ENCODE data around the gene MB.
"Not testable (repeated sequence)": the region's sequence is repeated elsewhere in the genome, so short reads cannot be mapped to it uniquely, and the experiment has no call there.

Gene MB

GRCh38 chr22:35638001-35638400 is 20.9 kb upstream of the MB start:
- in situ Hi-C loops (cut with MboI; ENCODE audit: low sequenced_read_pairs): no loop called here

DNA sequence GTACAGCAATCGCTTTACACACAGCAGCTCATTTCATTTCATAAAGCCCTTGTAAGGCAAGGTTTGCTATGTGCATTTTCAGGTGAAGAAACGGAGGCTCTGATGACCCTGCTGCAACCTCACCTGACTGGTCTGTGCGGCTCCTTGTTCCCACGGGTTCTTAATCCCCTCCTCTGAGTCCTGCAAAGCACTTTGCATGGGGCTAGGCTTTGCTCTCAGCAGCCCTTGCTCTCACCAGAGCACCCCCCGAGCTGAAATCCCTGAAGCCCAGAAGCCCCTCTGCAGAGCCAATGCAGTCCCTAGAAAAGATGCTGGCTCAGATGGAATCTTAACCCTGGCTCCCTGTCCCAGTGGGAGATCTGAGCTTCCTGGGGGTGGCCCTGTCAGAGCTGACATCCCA is 20.1 kb upstream of the MB start:
- in situ Hi-C loops (cut with MboI; ENCODE audit: low sequenced_read_pairs): no loop called here

DNA sequence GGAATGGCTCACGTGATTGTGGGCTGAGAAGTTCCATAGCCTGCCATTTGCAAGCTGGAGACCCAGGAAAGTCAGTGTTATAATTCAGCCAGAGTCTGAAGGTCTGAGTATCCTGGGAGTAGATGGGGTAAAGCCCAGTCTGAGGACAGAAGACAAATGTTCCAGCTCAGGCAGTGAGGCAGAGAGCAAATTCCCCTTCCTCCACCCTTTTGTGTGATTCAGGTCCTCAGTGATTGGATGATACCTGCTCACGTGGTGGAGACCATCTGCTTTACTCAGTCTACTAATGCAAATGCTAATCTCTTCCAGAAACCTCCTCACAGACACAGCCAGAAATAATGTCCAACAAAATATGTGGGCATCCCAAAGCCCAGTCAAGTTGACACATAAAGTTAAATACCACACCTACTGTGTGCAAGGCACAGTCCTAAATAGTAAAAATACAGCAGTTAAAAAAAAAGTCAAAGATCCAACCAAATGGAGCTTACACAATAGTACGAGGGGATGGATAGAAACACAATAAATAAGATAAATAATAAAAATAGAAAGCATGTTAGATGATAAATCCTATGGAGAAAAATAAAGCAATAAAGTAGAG is 17.9 kb upstream of the MB start:
- in situ Hi-C loops (cut with MboI; ENCODE audit: low sequenced_read_pairs): no loop called here

- in situ Hi-C loops (cut with MboI; ENCODE audit: low sequenced_read_pairs): no loop called here
Observed at GRCh38 chr22:35634015-35634414, 16.9 kb upstream of the MB start.

DNA sequence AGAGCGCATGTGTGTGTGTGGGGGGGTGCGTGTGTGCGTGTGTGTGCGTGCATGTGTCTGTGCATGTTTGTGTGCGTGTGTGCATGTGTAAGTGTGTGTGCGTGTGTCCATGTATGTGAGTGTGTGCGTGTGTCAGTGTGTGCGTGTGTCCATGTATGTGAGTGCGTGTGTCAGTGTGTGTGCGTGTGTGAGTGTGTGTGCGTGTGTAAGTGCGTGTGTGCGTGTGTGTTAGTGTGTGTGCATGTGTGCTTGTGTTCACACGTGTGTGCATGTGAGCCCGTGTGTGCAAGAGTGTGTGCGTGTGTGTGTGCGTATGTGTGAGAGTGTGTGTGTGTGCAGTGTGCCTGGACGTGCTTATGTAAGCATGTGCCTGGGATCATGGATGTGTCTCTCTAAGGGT is 16.4 kb upstream of the MB start:
- in situ Hi-C loops (cut with MboI; ENCODE audit: low sequenced_read_pairs): no loop called here

DNA sequence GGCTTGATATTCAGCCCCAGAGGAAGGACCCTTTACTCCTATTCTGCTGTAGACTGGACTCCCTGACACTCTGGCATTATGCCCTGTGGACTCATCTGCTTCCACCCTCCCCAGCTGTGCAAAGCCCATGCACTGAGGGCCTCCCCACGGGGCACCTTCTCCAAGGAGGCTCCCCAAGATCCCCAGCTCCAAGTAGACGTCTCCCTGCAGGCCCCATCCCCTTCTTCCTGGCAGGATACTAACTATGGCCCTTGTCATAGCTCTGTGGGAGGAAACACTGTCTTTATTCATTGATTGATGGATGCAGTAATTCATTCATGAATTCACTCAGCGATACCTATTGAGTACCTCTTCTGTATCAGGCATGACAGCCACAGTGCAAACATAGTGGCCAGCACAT is 15.8 kb upstream of the MB start:
- in situ Hi-C loops (cut with MboI; ENCODE audit: low sequenced_read_pairs): no loop called here

- in situ Hi-C loops (cut with MboI; ENCODE audit: low sequenced_read_pairs): no loop called here
Observed at GRCh38 chr22:35631597-35631996, 14.5 kb upstream of the MB start.

DNA sequence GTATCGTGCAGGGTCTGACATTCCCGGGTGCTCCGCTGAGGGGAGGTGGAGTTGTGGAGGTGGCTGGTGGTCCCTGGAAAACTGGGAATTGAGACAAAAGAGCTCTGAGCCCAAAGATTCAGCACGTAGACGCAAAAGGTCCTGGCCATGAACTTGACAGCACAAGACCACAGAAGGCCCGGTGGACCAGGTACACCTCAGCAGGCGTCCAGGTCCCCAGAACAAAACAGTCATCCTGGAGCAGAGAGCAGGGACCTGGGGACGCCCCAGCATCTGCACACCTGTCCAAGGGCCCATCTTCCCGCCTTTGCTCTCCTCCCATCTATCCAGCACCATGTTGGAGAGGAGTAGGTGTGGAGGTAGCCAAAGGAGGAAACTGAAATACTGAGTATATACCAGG is 13.8 kb upstream of the MB start:
- in situ Hi-C loops (cut with MboI; ENCODE audit: low sequenced_read_pairs): no loop called here

- in situ Hi-C loops (cut with MboI; ENCODE audit: low sequenced_read_pairs): no loop called here
Observed at GRCh38 chr22:35630387-35630793, 13.3 kb upstream of the MB start.

DNA sequence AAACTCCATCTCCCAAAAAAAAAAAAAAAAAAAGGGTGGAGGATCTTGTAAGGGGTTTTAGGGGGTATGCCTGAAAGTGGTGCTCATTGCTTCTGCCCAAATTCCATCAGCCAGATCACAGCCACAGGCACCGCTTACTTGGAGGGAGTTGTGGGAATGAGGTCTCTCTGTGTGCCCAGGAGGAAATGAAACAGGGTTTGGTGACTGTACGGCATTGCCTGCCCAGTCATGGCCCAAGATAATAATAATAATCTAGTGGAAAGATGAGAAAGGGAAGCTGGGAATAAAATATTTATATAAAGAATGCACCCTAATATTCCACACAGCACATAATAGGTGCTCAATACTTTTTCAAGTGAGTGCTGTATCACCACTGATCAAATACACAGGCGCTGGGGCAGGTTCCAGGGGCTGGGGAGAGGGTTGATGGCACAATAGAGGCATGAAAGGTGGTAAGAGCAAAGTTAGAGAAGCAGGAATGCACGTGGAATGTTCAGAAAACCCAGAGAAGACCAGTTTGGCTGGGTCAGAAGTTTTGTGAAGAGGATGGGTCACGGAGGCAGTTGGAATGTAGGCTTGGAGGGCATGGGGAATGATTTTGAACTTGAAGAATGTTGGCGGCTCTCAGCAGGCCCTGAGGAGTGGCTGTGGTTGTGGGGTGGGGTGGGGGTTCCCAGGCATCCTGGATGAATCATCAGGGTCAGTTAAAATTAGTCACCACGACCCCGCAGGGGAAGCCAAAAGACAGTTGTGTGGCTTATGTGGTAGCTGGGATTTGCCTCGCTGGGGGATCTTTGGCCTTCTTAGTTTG is 12.5 kb upstream of the MB start:
- in situ Hi-C loops (cut with MboI; ENCODE audit: low sequenced_read_pairs): no loop called here

DNA sequence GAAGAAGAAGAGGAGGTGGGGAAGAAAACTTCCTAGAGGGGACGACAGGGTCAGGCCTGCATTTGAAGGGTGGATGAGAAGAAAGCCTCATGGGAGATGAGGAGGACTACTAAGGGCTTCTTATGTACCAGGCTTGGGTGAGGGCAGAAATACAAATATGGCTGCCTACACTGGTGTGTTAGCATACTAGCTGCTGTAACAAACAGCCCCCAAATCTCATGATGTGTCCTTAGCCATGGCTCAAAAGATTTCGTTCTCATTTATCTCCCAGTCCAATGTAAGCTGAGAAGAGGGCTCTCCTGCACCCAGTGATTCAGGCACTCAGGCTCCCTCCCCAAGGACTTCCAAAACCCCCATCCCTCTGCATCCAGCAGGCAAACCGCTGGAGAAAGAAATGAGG is 11.6 kb upstream of the MB start:
- in situ Hi-C loops (cut with MboI; ENCODE audit: low sequenced_read_pairs): no loop called here

GRCh38 chr22:35627267-35628041 is 10.3 kb upstream of the MB start:
- in situ Hi-C loops (cut with MboI; ENCODE audit: low sequenced_read_pairs): no loop called here

GRCh38 chr22:35625763-35626432 is 8.8 kb upstream of the MB start:
- in situ Hi-C loops (cut with MboI; ENCODE audit: low sequenced_read_pairs): no loop called here

DNA sequence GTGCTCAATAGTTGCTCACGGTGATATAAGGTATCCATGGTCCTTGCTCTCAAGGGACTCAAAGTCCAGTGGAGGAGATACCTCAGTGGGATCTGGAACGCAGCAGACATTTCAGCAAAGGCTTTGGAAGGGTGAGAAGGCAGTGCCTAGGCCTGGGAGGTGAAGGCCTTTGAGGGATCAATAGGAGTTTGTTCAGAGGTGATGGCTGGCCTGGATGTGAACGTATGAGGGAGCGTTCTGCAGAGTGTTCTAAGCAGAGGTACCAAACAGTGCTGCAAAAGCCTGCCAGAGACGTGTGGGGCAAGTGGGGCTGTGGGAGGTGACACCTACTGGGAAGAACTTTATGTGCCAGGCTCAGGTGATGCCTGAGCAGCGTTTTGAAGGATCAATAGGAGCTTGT is 7.4 kb upstream of the MB start:
- in situ Hi-C loops (cut with MboI; ENCODE audit: low sequenced_read_pairs): no loop called here

GRCh38 chr22:35623885-35624284 is 6.8 kb upstream of the MB start:
- in situ Hi-C loops (cut with MboI; ENCODE audit: low sequenced_read_pairs): not testable (repeated sequence)

DNA sequence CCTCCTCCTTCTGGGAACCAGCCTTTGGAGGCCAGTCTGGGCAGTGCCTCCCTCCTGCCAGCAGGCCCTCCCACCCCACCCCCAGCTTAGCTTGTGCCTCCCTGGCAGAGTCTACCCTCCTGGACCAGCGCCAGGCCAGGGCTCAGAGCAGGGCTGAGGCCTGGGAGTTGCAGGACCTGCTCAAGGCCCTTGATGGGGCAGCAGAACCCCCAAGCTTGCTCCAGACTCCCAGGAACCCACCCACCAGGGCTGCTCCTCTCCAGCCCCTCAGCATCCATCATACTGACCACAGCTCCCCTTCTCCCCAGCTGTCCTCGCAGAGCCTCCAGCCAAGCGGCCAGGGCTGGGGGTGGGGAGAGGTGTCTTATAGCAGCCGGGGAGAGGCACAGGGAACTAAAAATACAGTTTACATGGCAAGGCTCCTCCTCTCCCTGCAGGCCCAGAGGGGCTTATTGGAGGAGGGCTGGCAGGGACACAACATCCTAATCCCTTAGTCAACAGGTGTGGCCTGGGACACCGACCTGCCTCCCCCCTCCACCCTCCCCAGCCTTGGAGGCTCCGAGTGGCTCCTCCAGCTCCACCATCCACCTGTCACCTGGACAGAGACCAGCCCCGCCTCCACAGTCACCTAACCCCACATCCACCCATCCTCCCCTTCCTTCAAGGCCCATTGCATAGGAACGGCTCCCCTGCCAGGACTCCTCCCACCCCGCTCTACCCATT is 5.2 kb upstream of the MB start:
- in situ Hi-C loops (cut with MboI; ENCODE audit: low sequenced_read_pairs): no loop called here

- in situ Hi-C loops (cut with MboI; ENCODE audit: low sequenced_read_pairs): no loop called here
Observed at GRCh38 chr22:35621451-35621850, 4.3 kb upstream of the MB start.

DNA sequence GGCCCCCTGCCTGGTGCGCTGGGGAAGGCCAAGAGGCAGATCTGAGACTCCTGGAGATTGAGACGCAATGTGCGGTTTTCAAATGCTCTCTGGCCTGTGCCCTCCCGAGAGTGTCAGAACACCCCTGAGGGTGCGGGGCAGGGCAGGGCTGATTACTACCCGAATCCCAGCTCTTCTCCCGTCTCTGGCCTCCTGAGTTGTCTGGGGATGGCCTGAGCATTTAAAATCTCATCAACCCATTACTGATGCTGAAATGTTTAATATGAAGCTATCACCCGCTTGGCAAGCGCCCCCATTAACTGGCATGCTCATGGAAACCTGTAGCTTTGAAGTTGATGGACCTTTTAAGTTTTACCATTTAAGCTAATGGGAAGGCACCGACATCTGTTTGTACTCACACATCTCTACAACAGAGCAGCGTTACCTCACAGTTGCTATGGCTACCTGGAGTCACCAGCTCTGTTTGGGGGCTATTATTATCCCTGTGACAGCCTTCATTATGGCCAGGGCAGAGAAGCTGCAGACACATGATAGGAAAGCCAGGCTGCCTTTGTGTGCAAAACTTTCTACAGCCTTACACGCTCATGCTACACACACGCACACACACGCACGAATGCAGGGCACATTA is 3.6 kb upstream of the MB start:
- in situ Hi-C loops (cut with MboI; ENCODE audit: low sequenced_read_pairs): no loop called here

DNA sequence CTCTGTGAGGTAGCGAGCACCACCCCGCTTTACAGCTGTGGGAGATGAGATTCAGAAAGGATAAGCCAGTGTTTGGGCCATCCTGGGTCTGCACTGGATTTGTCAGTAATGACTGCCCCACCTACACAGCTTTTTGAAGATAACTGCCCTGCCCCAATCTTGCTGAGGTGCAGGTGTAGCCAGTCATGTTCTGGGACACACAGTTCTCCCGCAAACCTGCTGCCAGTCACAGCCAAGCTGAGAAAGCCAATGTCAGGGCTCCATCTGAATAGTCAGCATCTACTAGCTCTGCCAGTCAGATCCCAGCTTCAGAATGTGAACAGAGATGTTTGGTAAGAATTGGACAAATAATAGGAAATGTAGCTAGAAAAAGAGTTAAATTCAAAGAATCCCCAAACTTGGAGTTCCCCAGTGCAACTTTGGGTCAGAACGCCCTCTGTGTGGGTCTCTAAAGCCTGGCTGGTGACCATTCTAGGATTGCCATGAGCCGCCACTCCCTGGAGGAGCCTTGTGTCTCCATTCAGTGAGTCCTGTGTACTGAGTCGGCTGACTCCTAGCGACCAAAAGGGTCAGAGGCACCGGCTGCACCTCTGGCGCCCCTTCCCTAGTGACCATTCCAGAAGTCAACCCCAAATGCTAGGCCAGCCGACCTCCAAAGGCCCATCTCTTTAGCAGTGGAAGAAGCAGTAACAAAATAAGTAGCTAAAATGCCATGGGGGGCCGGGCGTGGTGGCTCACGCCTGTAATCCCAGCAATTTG is 2.4 kb upstream of the MB start:
- in situ Hi-C loops (cut with MboI; ENCODE audit: low sequenced_read_pairs): loop anchor here (10.0 kb wide), 1 partner anchor 55 kb away; no protein-coding TSS in a partner anchor

Measured in HL-60/S4 (cell line).